Fibroblast of the conjunctiva (primary cell): ENCODE results near the gene AK8.

Source experiments
- DNase-seq: peaks from one replicate; pipeline ENCODE4 v3.0.0-alpha.2; 2010; ENCODE audit warnings: low read depth

AK8 gene

DNA sequence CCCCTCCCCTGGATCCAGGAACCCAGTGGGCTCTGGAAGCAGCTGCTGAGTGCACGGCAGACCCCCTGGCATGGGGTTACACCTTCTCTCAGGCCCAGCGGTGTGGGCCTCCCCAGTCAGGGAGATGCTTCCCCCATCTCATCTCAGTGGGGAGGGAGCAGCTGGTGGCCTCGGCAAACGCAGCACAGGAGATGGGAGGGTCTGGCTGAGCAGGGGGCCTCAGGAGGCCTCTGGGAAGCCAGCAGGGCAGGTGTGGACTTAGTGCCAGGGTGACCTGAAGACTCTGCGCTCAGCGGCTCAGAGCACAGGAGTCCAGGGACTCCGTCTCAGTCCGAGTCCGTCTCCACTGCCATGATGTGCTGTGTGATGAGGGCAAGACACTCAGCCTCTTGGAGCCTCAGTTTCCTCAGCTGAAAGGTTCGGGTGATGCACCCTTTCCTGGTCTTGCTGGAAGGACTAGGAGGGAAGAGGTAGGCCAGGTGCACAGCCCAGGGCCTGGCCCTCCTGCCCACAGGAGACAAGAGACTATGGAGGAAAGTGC is 107.2 kb downstream of the AK8 start:
- no peak for DNase-seq

DNA sequence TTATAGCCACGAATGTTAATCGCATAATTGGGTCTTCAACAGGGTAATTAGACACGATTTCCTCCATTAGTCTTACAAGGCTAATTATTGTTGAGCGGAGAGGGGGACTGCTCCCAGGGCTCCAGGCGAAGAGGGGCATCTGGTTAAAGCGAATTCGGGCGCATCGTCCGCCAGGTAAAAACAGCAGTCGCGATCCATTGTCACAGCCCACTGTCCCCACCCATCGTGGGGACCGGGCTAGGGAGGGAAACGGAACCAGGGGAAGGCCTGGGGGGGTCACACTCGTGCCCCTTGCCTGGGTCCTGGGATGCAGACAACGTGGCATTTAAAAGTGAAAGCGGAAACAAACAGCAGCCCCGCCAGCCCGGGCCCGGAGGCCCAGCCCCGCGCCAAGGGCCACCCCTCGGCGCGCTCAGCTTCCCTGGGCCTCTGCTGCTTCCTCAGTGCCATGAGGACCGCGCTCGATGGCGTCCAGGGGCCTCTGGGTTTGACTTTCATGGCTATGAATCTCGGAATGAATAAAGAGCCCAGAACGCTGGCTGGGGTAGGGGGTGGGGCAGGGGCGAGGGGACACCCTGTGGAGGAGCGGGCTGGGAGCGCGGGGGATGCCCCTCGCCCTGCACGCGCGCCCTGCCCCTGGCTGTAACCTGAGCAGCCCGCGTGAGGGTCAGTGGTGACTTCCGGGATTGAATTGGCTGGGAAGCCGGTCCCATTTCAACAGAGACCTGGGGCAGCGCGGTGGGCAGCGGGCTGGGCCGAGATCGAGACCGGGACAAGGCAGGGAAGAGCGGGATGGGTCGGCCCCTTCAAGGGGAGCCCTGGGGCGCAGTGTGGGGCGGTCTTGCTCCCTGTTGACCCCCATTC is 107.9 kb downstream of the AK8 start:
- peak; percentile 22 for DNase-seq

DNA sequence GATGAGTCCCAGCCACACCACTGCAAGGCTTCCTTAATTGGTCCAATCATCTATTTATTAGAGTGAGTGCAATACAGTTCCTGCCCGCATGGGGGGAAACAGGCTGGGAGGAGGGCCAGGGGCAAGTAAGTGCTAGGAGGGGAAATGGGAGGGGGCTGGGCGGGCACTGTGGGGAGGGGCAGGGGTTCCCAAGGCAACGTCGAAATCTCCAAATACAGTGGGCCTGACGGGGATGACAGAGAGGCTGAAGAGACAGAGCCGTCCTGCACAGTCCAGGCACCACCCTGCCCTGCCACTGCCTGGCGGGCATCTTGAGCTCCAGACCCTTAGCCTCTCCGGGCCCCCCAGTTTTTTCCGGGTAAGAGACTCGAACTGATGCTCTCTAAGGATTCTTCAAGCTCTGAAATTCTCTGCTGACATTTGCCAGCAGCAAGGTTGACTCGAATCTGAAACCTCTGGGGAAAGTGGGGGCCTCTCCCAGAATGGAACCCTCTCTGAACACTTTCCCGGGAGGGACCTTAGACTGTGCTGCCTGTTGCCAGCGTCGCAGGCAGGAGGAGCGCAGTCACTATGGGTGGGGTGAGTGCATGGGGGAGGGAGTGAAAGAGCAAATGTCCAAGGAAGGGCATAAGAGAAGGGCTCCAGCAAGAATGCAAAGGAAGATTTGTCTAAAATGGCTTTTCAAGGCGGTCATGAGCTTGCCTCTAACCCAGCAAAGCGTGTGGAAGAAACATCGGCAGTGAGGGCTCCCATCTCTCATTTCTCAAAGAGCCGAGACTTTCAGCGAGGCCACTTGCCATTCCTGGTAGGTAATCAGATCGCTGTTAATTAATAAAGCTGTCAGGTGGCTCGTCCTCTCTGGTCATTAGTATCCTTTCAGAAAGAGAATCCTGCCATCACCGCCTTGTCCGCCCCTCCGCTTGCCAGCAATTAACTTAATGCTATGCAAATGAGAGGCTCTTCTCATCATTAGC is 108.9 kb downstream of the AK8 start:
- DNase-seq: peak; percentile 43

DNA sequence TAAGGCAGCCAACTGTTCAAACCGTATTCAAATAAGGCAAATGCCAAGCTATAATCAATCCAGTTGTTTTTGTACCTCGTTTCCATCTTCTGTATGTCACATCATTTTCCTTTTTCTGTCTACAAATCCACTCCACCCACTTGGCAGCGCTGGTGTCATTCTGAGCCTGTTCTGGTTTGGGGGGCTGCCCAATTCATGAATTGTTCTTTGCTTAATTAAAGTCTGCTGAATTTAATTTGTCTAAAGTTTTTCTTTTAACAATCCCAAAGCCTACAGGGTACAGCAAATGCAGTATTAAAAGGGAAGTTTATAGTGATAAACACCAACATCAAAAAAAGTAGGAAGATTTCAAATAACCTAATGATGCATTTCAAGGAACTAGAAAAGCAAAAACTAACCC is 114.5 kb downstream of the AK8 start:
- no peak for DNase-seq

DNA sequence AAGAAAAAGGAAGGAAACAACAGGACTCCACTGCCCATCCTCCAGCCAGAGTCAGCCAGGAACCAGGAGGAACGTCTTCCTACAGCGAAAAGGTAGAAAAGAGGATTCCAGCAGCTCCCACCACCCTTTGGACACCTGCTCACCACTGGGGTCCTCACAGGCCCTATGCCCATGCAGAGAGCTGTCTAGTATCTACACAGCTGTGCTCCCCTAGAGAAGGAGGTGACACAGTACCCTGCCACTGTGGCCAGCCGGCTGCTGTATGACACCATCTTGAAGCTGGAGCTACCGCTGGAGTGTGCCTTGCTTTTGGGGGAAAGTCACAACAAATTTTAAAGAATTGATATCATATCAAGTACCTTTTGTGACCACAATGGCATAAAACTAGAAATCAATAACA is 115.2 kb downstream of the AK8 start:
- DNase-seq: no peak

DNA sequence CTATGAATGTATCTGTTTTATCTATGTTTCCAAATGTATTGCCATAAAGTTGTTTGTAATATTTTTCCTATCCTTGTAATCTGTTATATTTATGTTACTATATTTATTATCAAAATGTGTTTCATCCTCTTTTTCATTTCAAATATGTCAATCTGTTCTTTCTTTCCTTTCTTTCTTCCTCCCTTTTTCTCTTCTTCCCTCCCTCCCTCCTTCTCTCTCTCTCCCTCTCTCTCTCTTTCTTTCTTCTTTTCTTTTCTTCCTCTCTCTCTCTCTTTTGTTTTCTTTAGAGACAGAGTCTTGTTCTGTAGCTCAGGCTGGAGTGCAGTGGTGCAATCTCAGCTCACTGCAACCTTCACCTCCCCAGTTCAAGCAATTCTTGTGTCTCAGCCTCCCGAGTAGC is 116.5 kb downstream of the AK8 start:
- no peak for DNase-seq

DNA sequence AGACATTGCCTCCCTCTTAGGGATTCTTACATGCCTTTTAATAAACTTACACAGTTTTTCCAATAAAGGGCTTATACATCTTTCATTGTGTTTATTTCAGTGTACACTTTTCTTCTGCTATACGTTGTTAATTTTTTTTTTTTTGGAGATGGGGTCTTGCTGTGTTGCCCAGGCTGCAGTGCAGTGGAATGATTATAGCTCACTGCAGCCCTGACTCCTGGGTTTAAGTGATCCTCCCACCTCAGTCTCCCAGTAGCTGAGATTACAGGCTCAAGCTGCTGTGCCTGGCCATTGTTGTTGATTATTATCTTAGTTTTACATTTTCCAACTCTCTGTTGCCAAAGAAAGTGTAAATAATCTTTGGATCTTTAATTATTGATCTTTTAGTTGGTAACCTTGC is 118.0 kb downstream of the AK8 start:
- DNase-seq: no peak

DNA sequence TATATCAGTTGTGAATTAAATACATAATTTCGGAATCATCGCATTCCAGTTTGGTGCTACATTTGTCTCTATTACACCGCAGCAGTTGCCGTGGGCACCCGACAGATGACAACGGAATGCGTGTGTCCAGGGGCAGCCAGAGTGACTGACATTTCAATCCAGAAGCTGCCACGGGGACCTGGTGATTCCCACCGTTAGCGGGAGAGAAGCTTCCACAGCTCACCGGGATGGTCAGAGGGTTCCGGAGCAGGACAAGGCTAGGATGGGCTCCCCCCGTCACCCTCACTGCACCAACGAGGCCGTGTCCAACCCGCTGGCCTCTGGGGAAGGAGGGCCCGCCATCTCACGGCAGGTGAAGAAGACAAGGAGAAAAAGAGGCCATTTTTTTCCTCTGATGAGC is 121.1 kb downstream of the AK8 start:
- DNase-seq: no peak

DNA sequence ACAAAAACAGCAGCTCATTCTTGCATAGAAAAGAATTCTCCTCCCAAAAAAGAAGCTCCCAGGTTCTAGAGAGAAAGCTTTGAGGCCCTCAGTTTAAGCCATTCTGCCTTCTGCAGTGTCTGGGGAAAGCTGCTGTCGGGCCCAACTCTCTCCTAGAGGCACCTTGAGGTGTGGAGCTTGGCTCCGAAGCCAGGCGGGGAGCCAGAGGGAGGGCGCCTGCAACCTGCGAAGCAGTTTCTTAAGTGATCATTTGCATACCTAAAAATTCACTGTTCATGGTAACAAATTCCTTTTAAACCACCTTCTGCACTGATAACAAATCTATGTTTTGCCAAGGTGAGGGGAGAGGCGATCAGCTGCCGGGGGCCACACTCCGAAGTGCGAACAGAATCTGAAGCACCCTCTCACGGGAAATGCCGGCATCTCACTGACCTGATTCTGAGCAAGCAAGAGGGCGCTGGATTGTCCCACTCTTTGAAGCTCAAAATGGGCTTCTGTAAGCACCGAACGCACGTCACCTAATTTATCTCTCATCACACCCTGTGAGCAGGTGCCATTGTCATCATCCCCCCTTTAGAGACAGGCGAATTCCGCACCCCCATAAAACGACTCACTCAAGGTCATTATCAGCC is 121.8 kb downstream of the AK8 start:
- DNase-seq: no peak

DNA sequence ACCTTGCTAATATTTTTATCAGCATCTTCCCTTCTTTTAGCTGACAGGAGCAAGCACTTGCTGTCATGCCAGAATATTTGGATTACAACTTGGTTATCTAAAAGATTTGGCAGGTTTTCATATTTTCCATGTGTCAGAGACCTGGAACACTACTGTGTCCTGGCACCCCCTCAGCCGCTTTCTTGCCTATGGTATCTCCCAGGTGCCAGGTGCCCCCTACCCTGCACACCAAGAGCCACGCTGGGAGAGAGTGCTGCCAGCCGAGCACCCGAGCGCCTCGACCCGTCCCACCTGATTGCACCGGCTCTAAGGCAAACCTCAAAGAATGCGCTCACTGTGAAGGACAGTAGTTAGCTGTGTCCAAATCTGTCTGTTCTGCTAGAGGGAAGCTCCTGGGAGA is 123.0 kb downstream of the AK8 start:
- no peak for DNase-seq

DNA sequence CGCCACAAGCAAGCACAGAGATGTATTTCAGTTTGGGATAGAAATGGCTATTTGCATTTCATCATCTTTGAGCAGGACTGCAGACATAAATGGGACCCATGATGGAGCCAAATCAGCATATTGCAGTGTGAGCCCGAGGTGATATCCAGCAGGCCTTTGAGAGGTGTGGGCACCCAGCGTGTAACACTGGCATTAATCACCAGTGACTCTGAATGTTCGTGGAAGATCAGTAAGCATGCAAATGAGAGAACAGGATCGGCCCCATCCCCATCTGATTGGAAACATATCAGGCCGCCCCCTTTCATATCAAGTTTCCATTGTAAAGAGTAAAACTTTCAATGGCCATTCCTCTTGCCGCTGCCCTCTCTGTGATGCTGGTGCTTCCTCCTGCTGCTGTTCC is 123.8 kb downstream of the AK8 start:
- DNase-seq: no peak

DNA sequence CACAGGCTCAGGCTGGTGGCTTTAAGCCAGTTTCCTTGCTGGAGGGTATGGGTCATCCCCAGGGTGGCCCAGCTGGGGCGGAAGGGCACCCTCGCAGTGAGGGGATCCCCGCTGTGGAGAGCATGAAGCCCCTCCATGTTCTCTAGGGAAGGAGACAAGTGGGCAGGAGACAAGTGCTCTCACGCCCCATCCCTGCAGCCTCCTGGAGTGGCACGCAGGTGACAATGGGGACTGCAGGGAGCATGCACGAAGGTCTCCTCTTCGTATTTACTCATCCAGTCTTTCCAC is 124.5 kb downstream of the AK8 start:
- DNase-seq: no peak

DNA sequence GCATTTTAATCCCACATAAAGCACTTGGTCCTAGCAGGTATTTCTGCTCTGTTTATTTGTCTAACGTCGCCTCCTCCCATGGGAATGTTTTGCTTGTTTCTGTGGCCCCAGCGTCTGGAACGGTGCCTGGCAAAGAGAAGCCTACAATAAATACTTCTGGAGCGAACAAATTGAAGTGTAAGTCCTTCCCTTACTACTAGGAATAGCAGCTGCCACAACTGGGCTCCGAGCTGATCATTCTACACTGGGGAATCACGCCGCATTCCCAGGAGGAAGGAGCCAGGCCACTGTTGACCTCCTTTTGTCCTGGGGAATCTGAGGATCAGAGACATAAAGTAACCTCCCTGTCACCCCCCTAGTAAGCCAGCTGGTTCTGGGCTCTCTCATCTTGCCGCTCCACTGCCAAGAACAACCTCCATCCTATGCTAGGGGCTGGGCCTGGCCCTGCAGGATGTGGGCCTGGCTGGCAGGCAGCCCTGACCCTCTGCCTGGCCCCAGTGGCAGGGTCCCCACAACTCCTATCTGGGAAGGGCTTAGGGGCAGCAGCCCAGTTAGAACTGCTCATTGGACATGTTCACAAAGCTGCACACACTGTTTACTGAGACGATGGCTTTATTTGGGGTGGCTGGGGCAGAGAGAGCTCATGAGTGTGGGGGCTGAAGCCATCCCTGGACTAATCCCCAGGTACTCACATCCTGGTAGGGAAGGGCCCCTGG is 125.0 kb downstream of the AK8 start:
- DNase-seq: no peak

DNA sequence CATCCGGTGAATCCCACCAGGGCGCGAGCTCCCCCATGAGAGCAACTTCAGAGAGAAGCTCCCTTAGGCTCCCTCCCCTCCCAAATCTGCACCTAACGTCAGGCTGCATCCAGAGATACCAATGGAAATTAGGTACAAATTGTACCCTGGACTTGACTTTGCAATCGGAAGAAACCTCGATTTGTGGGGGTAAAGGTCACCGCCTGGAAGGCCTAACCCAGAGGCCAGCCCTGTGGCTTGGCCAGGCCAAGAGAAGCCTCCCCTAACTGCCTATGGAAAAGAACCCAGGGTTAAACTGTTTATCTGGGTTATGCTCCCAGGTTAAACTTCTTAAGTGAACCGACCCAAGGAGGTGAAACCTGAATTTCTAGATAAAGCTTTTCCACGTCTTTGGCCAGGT is 127.4 kb downstream of the AK8 start:
- DNase-seq: no peak

DNA sequence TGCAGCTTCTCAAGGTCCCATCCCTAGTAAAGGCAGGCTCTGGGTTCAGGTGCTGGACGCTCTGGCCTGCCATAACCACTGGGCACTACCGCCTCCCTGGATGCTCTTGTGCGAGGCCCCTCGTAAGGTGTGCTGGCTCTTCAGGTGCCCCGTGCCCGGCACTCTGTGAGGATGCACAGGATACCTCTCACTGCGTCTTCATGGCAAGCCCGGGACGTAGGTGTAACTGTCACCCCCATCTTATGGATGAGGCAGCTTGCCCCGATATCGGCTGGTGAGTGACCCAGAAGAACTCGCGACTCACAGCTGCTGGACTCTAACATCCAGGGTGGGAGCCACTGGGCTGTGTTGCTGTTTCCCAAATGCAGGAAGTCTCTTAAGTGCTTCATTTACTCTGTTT is 128.8 kb downstream of the AK8 start:
- DNase-seq: no peak

DNA sequence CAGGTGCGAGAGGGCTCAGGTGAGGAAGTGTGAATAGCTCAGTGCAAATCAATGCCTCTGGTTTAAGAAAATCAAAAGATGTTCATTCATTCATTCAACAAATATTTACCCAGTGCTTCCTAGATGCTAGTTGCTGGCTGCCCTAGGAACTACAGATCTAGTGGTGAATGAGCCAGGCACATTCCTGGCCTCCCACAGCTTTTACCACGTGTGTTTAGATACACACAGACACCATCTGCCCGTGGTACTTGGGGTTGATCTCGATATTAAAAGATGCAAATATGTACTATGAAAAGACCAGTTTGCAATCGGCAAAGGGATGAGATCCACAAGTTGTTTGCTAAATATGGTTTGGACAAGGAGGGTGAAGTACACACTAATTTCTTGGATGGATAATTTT is 129.6 kb downstream of the AK8 start:
- no peak for DNase-seq

DNA sequence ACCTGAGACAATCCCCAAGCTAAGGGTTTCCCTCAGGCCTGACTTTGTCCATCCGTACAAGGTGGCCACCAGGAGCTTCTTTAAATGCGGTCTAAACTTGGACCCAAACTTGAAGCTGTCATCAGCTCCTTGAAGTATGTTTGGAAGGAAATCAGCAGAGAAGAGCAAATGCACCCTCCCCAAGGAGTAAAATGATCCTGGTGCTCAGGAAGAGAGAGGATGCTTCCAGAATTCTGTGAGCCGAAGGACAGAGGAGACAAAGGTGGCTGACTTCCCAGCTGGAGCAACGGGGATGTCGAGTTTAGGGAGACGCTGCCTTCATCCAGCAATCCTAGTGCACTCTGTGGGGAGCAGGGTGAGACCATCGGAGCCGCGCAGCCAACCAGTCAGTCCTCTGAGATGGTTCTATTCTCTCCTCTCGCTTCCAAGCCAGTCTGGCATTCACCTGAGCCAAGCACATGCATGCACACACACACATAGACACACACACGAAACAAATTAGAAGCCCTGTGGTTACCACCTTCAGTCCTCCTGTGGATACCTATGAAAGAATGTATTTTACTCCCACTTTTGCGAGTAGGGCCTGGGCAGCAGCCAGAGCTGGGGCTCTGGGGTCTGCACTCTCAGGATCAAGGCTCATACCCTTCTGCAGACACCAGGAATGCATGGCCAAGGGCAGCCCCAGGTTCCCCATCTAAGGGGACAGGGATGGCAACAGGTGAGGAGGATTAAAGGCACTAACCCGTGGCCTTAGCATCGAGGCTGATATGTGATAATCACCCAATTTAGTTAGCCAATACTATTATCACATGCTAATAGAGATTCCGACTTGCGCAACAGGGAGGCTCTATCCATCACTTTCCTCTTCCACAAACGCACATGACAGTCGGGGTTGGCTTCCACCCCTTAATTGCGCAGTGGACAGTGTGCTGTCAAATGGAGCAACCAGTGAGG is 132.1 kb downstream of the AK8 start:
- no peak for DNase-seq

DNA sequence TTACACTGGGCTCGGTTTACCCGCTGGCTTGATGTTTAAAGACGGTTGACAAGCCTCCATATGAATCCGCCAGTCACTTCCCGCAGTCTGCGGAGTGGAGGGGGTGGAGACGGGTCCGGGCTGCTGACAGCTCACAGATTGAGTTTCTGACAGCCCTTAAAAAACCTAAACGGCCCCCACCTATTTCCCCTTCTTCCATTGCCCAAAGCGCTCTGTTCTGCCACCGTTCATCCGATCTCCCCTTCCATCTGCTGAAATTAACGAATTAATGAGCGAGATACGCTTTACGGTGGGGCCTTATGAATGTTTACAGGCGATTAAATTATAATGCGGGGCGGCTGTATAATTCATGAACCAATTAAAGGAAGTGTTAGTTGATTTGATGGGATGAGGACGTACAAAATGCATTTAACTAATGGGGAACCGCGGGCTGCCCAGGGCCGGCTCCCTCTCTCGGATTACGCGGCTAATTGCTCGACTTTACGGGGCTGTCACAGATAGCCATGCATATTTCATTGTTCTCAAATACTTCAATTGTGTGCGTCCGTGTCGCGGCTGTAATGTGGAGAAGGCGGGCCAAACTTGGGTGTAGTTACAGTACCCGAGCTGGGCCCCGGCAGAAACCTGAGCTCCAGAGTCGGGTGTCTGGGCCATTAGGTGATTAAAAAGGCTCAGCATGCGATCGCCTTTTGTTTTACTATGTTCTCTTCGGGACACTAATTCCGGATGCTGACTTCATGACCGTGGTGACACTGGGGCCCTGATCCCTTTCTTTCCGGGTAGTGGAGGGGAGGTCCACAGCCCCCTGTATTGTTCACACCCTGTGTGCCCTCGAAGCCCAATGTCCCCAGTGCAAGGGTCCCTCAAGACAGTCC is 133.0 kb downstream of the AK8 start:
- DNase-seq: no peak

DNA sequence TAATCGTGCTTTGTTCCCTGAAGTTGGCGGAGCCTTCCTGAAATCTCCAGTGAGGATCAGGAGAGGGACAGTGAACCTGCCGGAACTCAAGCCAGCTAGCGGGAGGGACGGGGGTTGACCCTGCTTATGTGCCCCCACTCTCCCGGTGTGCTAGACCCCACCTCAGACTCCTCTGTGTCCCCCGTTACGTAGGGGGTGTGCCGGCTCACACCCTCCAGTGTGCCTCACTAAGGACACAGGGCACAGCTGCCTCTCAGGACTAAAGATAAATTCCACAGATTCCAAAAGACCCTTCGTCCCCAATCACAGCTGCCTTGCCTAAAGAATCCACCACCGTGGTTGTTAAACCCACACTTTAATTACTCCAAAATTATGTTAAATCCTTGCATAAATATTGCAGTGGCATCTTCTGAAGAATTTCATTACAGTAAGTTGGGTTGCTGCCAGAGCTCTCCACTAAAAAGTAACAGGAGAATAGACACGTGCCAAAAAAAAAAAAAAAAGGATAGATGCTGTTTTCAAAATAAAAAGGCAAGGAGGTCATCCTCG is 134.1 kb downstream of the AK8 start:
- DNase-seq: no peak
